ENCODE measurements around the gene TTC7B.
"Not testable (repeated sequence)": the region's sequence is repeated elsewhere in the genome, so short reads cannot be mapped to it uniquely, and the experiment has no call there.

DNA sequence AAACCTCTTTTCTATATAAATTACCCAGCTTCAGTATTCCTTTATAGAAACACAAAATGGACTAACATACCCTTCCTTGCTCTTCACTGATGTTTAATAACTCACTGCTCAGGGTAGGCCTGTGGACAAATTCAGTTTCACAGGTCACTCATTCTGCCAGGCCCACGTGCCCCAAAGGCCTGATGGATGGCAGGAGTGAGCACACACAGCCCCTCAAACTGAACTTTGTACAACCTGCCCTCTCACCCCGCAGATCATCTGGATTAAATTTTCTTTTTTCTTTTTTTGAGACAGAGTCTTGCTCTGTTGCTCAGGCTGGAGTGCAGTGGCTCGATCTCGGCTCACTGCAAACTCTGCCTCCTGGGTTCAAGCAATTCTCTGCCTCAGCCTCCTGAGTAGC is 24.4 kb upstream of the TTC7B start:
- not testable (repeated sequence) for TF ChIP-seq ZBTB33 (IDR thresholded peaks at IDR 0.05); CTCF (IDR thresholded peaks at IDR 0.05 in 2 of 3, conservative IDR thresholded peaks at IDR 0.05 in 1 of 3; ENCODE audit: control insufficient read depth in 2 of 3, extremely low read depth in 1 of 3, insufficient read depth in 1 of 3, low read depth in 3 of 3, low read length in 3 of 3); ZNF207 (IDR thresholded peaks at IDR 0.05; ENCODE audit: borderline replicate concordance); TCF7 (IDR thresholded peaks at IDR 0.05; ENCODE audit: borderline replicate concordance); YY1 (IDR thresholded peaks at IDR 0.05; ENCODE audit: low read depth, low read length); EZH2 (IDR thresholded peaks at IDR 0.05; ENCODE audit: borderline replicate concordance, control insufficient read depth, low read depth, low read length); TAF1 (IDR thresholded peaks at IDR 0.05; ENCODE audit: borderline replicate concordance, low read depth, low read length); SIN3A (IDR thresholded peaks at IDR 0.05; ENCODE audit: low read depth, low read length)
- TF ChIP-seq, protein P1, sequence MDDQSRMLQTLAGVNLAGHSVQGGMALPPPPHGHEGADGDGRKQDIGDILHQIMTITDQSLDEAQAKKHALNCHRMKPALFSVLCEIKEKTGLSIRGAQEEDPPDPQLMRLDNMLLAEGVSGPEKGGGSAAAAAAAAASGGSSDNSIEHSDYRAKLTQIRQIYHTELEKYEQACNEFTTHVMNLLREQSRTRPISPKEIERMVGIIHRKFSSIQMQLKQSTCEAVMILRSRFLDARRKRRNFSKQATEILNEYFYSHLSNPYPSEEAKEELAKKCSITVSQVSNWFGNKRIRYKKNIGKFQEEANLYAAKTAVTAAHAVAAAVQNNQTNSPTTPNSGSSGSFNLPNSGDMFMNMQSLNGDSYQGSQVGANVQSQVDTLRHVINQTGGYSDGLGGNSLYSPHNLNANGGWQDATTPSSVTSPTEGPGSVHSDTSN (IDR thresholded peaks at IDR 0.05; ENCODE audit: insufficient replicate concordance, low read depth, low read length) = not testable (repeated sequence)
- TF ChIP-seq, protein P2, sequence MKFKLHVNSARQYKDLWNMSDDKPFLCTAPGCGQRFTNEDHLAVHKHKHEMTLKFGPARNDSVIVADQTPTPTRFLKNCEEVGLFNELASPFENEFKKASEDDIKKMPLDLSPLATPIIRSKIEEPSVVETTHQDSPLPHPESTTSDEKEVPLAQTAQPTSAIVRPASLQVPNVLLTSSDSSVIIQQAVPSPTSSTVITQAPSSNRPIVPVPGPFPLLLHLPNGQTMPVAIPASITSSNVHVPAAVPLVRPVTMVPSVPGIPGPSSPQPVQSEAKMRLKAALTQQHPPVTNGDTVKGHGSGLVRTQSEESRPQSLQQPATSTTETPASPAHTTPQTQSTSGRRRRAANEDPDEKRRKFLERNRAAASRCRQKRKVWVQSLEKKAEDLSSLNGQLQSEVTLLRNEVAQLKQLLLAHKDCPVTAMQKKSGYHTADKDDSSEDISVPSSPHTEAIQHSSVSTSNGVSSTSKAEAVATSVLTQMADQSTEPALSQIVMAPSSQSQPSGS (IDR thresholded peaks at IDR 0.05; ENCODE audit: low read length) = not testable (repeated sequence)
